ENCODE results near the gene MAMLD1.

Gene MAMLD1

DNA sequence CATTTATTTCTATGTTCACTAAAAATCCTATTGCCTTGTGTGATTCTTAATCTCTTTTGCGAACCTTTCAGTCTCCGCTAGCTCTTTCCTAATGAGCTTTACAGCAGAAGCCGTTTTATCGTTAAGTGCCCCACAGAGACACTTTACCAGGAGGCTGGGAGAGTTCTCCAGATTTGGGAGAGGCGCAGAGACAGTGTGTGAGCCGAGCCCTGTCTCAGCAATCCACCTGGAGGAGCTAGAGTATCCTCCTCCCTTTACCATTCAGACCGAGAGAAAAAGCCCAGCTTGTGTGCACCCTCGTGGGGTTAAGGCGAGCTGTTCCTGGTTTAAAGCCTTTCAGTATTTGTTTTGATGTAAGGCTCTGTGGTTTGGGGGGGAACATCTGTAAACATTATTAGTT, 150.4 kb downstream of the MAMLD1 start:
- H3K4me3 ChIP-seq (ENCODE audit: low read depth, low read length) = no peak overlapping the region
- H3K27ac ChIP-seq = no peak overlapping the region
- H3K9ac ChIP-seq = no peak overlapping the region
- H2AFZ ChIP-seq = no peak overlapping the region
- H3K36me3 ChIP-seq (ENCODE audit: control insufficient read depth, insufficient read depth, low read length) = no peaks in the 10 kb centered on the region
- no peak overlapping the region for H3K4me2 ChIP-seq (ENCODE audit: low read length)
- H3K9me3 ChIP-seq (ENCODE audit: control insufficient read depth, low read length) = no peaks in the 10 kb centered on the region
- TF ChIP-seq, protein P1, sequence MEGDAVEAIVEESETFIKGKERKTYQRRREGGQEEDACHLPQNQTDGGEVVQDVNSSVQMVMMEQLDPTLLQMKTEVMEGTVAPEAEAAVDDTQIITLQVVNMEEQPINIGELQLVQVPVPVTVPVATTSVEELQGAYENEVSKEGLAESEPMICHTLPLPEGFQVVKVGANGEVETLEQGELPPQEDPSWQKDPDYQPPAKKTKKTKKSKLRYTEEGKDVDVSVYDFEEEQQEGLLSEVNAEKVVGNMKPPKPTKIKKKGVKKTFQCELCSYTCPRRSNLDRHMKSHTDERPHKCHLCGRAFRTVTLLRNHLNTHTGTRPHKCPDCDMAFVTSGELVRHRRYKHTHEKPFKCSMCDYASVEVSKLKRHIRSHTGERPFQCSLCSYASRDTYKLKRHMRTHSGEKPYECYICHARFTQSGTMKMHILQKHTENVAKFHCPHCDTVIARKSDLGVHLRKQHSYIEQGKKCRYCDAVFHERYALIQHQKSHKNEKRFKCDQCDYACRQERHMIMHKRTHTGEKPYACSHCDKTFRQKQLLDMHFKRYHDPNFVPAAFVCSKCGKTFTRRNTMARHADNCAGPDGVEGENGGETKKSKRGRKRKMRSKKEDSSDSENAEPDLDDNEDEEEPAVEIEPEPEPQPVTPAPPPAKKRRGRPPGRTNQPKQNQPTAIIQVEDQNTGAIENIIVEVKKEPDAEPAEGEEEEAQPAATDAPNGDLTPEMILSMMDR (IDR thresholded peaks at IDR 0.05) = no peak
- no peaks in the 10 kb centered on the region for H3K4me1 ChIP-seq
- H3K27me3 ChIP-seq (ENCODE audit: control insufficient read depth, insufficient read depth, low read length) = no peaks in the 10 kb centered on the region
- no peaks in the 10 kb centered on the region for H3K79me2 ChIP-seq

DNA sequence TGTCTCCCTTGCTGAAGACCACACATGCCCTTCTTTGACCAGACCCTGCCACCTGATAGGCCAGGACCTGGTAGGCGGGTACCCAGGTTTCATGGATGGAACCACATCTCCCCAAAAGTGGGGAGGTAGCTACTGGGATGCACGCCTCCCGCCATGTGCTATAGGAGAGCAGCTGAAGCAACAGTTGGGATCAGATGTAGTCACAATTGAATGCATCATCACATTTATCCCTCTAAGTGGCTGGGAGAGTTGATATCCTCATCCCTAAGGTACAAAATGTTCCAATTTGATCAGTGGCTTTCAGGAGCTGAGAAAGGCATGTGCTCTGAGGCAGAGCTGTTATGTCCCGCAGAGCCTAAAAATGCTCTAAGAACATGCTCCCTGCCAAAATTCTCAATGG, 151.3 kb downstream of the MAMLD1 start:
- no peaks in the 10 kb centered on the region for H3K79me2 ChIP-seq
- no peak overlapping the region for H3K27ac ChIP-seq
- TF ChIP-seq, protein P1 (IDR thresholded peaks at IDR 0.05) = no peak

DNA sequence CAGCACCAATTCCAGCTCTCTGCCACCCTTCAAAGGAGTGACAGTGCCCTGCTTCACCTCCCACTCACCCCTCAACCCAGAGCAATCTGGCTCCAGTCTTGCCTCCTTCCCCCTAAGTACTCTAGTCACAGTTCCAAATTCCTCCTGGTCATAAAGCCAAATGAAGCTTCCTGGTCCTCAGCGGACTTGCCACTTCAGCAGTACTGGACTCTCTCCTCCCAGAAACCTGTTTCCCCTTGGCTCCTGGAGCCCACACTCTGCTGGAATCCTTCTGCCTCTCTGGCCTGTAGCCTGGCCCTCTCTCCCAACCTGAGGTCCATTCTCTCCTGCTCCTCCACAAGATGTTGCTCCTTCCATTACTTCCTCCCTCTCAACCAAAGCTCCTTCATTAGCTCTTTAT, 152.7 kb downstream of the MAMLD1 start:
- no peaks in the 10 kb centered on the region for H3K4me1 ChIP-seq
- no peaks in the 10 kb centered on the region for H3K79me2 ChIP-seq
- no peak overlapping the region for H3K4me2 ChIP-seq (ENCODE audit: low read length)
- no peak overlapping the region for H3K27ac ChIP-seq
- no peaks in the 10 kb centered on the region for H3K9me3 ChIP-seq (ENCODE audit: control insufficient read depth, low read length)
- TF ChIP-seq, protein P1 (IDR thresholded peaks at IDR 0.05) = no peak
- H3K9ac ChIP-seq = no peak overlapping the region
- no peaks in the 10 kb centered on the region for H3K27me3 ChIP-seq (ENCODE audit: control insufficient read depth, insufficient read depth, low read length)
- no peak overlapping the region for H2AFZ ChIP-seq
- no peak overlapping the region for H3K4me3 ChIP-seq (ENCODE audit: low read depth, low read length)
- no peaks in the 10 kb centered on the region for H3K36me3 ChIP-seq (ENCODE audit: control insufficient read depth, insufficient read depth, low read length)

More for the DNA sequence above, 151.3 kb downstream of the MAMLD1 start:
- H3K27me3 ChIP-seq (ENCODE audit: control insufficient read depth, insufficient read depth, low read length) = no peaks in the 10 kb centered on the region
- no peak overlapping the region for H2AFZ ChIP-seq
- H3K9ac ChIP-seq = no peak overlapping the region
- no peaks in the 10 kb centered on the region for H3K9me3 ChIP-seq (ENCODE audit: control insufficient read depth, low read length)
- H3K4me2 ChIP-seq (ENCODE audit: low read length) = no peak overlapping the region
- H3K36me3 ChIP-seq (ENCODE audit: control insufficient read depth, insufficient read depth, low read length) = no peaks in the 10 kb centered on the region
- no peak overlapping the region for H3K4me3 ChIP-seq (ENCODE audit: low read depth, low read length)
- H3K4me1 ChIP-seq = no peaks in the 10 kb centered on the region

DNA sequence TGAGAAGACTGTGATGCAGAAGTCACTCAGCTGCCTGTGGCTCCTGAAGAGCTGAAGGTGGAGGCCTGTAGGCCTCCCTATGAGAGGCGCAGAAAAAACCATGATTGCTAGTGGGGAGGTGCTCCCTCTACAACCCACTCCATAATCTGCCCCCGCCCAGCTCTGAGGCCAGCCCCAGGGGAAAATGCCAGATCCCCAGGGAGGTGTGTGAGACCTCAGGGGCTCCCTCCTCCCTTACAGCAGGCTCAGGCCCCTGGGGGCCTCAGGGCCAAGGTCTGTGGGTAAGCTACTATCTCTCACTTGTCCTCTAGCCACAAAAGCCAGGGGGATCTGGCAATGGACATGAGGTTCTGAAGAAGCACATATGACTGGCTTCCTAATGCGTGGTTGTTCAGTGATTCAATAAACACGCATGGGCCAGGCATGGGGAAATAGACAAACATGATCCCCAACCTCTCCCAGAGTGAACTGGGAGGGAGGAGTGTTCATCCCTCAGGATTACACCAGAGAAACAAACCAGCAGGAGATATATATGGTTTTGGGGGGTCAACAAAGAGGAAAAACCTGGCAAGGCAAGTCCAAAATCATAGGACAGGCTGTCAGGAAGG, 154.3 kb downstream of the MAMLD1 start:
- Histone ChIP-seq H3K79me2 (no peaks in the 10 kb centered on the region), H3K4me1 (no peaks in the 10 kb centered on the region), H2AFZ (no peak overlapping the region), H3K27me3 (ENCODE audit: control insufficient read depth, insufficient read depth, low read length) (no peaks in the 10 kb centered on the region), H3K4me3 (ENCODE audit: low read depth, low read length) (no peak overlapping the region), H3K9me3 (ENCODE audit: control insufficient read depth, low read length) (no peaks in the 10 kb centered on the region), H3K27ac (no peak overlapping the region), H3K4me2 (ENCODE audit: low read length) (no peak overlapping the region), H3K9ac (no peak overlapping the region), H3K36me3 (ENCODE audit: control insufficient read depth, insufficient read depth, low read length) (no peaks in the 10 kb centered on the region)
- TF ChIP-seq, protein P1 (IDR thresholded peaks at IDR 0.05) = no peak

DNA sequence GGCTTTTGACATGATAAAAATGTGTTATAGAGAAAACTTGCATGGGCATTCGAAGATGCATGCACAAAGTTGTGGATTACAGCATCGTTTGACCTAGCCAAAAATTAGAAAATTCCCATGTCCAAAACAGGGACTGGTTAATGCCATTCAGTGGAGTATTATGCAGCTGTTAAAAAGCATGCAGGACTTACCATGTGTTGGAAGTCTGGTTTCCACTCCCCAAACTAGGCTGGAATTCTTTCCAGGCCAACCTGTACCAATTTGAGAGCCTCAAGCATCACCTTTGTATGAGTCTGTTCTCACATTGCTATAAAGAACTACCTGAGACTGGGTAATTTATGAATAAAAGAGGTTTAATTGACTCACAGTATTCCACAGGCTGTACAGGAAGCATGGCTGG, 159.4 kb downstream of the MAMLD1 start:
- H3K27me3 ChIP-seq (ENCODE audit: control insufficient read depth, insufficient read depth, low read length) = no peaks in the 10 kb centered on the region

More for the DNA sequence above, 159.4 kb downstream of the MAMLD1 start:
- Histone ChIP-seq H3K9ac (no peak overlapping the region), H3K27ac (no peak overlapping the region), H3K4me3 (ENCODE audit: low read depth, low read length) (no peak overlapping the region), H3K9me3 (ENCODE audit: control insufficient read depth, low read length) (no peaks in the 10 kb centered on the region), H3K36me3 (ENCODE audit: control insufficient read depth, insufficient read depth, low read length) (no peaks in the 10 kb centered on the region), H3K4me1 (peaks cover 4% of the 10 kb centered on the region), H3K4me2 (ENCODE audit: low read length) (no peak overlapping the region), H2AFZ (no peak overlapping the region), H3K79me2 (no peaks in the 10 kb centered on the region)
- TF ChIP-seq, protein P1 (IDR thresholded peaks at IDR 0.05) = no peak
